Middle frontal gyrus (tissue), 1 donor: Measurements from ENCODE around the gene OLA1.

Experiments used
- DNase-seq: peaks from one replicate; pipeline ENCODE4 v3.0.0-alpha.2; 2015; ENCODE audit warnings: low spot score; ENCODE audit errors: extremely low spot score

The OLA1 gene

DNA sequence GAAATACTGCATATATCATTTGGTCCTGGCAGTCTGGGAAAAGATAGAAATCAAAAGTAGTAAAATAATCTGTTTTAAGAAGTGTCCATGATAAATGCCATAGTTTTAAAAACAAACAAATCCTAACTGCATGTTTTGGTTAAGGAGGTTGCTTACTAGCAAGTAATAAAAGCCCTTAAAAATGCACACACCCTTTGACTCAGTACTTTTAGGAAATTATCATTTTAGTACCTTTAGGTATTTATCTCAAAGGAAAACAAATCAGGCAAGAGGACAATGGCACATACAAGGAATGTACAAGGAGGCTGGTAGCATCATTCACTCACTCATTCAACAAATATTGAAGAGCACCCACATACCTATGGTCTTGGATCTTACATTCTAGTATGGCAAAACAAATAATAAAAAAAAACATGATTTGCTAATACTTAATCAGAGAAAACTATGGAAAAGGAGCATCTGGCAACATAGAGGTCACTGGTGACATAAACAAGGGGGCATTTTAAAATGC is 67.6 kb downstream of the OLA1 start:
- no peak for DNase-seq

DNA sequence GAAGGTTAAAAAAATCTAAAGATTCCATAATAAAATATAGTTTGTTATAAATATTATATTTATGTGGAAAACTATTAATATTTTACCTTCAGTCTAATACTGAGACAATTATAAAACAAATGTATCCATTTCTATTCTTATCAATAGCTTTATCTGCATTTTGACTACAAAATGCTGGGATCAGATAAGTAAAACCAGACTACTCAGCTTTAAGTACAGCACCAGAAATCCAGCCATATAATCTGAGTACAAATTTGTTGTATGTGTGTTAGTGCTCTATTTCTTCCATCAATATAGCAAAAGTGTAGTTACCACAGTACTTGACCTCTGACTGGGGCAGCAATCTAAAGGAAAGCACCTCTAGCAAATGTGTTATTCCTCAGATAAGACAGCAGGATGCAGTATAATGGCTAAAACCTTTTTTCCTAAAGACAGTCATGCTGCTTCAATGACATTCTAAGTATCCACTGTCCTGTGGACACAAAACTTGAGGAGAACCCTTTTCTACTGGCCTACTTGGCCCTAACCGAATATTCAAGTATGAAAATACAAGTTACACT is 68.1 kb downstream of the OLA1 start:
- DNase-seq = no peak

DNA sequence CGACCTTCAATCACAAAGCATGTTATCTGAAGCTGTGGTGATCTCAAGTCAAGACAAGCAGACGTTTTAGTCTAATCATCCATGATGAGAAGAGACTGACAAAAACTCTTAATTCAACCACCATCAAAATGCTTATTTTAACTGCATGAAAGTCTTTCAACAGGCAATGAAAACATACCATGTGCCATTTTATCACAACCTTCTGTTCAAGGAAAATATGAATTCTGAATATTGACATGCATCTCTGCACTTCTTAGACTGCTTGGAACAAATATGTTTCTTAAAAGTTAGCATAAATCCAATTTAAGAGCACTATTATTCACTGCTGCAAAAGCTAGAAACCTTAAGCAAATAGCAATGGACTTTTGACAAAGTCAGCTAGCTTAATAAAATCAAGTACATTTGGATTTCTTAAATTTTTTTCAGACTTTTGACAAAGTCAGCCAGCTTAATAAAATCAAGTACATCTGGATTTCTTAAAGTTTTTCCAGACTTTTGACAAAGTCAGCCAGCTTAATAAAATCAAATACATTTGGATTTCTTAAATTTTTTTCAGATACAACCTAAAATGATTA is 70.9 kb downstream of the OLA1 start:
- DNase-seq = no peak

DNA sequence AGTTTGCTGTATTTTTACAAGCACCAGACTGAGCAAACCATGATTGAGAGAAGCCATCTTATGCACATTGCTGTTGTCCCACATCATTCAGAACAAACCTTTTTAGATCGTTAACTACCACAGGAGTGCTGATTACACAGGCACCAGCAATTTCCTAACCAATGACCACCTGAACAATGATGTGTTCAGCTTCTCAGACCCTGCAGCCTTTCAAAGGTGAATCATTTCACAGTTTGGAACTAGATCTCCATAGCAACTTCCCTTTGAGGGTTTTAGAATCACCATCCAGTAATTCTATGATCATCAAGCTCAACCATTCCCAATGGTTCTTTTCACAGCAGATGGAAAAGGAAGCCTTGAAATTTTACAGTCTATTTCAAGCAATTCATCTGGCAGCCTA is 71.4 kb downstream of the OLA1 start:
- no peak for DNase-seq

DNA sequence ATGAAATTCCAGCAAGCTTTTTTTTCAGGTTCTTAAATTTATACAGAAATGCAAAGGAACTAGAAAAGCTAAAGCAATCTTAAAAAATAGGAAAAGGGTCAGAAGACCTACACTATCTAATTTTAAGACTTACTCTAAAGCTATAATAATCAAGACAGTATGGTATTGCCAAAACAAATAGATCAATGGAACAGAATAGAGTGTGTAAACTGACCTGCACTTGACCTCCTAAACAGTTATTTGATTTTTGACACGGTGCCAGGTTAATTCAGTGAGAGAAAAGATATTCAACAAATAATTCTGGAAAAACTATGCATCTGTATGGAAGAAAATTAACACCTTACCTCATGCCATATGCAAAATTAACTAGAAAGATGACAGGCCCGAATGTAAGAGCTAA is 73.6 kb downstream of the OLA1 start:
- DNase-seq = no peak

DNA sequence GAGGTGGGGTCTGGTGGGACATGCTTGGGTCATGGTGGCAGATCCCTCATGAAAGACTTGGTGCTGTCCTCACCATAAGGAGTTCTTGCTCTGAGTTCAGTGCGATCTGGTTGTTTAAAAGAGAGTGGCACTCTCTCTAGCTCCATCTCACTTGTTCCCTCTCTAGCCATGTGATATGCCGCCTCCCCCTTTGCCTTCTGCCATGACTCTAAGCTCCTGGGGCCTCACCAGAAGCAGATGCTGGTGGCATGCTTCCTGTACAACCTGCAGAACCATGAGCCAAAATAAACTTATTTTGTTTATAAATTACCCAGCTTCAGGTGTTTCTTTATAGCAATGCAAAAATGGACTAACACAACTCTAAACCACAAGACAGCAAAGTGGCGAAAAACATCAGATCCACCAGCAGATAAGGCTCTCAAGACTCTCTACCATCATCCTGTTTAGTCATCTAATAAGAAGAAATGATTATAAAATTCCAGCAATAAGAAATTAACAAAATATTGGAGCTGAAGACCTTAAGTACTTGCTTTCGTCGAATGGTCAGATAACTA is 75.5 kb downstream of the OLA1 start:
- no peak for DNase-seq

DNA sequence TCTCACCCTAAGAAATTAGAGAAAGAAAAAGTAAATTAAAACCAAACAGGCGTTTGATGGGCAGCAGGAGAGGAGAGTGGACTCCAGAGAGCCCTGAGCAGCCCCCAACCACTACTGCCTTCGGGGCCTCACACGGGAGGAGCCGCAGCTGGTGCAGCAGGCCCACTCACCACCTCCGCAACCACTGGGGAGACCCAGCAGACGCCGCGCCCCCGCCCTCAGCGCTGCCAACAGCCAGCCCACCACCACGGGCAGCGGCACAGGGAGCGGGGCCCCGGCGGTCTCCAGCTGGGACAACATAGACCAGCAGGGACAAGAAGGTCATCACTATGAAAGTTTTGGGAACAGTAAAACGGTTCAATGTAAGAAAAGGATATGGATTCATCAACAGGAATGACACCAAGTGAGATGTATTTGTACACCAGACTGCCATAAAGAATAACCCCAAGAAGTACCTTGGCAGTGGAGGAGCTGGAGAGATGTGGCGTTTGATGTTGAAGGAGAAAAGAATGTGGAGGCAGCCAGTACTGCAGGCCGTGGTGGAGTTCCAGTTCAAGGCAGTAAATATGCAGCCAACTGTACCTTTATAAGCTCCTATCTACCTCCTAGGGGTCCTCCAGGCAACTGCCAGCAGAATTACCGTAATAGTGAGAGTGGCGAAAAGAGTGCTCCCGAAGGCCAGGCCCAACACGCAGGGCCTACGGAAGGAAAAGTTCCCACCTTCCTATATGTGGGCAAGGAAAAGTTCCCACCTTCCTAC is 76.5 kb downstream of the OLA1 start:
- no peak for DNase-seq

DNA sequence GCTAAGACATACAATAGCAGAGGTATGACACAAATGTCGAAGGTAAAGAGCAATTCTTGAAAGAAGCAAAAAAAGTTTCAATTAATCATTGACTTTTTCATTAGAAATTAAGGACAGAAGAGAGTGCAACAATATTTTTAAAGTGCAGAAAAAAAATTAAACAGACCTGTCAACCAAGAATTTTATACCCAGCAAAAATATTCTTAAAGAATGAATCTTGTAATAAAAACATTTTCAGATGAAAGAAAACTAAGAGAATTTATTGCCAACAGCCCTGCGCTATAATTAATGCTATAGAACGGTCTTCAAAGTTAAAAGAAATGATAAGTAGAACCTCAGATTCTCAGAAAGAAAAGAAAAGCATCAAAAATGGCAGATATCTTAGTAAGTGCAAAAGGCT is 79.0 kb downstream of the OLA1 start:
- no peak for DNase-seq

DNA sequence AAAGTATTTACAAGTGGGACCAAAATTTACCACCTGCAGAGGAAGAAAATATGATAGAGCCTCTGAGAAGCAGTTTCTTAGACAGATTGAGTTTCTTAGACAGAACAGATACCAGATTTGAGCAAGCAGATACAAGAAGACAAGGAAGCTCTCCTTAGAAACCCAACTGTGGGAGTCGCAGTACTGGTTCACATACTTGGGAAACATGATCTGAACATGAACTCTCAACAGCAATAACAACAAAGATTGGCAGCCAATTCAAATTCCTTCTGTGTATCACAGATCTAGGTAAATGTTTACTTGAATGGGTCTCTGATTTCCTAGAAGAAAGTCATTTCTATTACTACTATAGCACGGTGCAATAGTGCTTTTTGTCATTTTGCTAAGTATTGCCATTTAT is 82.1 kb downstream of the OLA1 start:
- DNase-seq = no peak

DNA sequence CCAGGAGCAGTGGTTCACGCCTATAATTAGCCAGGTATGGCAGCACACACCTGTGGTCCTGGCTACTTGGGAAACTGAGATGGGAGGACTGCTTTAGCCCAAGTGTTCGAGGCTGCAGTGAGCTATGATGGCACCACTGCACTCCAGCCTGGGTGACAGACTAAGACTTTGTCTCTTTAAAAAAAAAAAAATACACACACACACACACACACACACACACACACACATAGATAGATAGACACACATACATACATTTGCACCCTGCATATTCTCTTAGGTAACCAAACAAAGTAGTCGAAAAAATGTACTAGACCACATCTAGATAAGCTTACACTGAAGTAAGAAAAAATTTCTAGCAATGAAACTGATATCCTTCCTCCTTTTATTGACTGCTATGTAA is 86.8 kb downstream of the OLA1 start:
- no peak for DNase-seq

DNA sequence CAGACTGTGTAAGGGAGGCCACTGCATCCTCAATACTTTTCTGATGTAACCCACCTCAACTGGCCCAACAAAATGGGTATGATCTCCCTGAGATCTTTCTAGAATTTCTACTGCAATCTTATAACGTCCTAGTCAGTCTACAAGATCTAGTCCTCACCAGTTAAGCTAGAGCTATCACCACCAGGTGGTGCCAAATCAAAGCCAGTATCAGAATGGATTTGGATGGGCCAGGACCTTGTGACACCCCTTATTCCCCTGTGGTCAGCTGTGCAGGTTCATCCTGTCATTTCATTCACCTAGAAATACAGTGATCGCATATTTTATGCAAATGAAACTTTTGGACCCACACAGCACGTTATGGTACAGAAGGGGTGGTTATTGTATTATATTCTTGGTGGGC is 90.3 kb downstream of the OLA1 start:
- no peak for DNase-seq

DNA sequence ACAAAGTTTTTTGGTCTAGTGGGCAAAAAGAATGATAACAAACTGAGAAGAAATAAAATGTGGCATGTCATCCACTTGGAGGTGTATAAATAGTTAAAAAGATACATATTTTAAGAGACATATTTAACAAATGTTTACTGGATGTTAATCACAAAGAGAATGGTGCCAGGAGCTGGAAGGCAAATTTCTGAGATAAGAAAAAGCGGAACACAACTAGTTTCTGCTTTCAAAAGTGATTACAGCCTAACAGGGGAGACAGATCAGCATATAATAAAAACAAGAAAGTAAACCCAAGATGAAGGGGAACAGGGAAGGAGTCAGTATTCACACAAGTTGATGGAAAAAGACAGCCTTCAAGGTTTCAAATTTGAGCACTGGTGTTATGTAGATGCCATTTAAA is 91.3 kb downstream of the OLA1 start:
- no peak for DNase-seq

DNA sequence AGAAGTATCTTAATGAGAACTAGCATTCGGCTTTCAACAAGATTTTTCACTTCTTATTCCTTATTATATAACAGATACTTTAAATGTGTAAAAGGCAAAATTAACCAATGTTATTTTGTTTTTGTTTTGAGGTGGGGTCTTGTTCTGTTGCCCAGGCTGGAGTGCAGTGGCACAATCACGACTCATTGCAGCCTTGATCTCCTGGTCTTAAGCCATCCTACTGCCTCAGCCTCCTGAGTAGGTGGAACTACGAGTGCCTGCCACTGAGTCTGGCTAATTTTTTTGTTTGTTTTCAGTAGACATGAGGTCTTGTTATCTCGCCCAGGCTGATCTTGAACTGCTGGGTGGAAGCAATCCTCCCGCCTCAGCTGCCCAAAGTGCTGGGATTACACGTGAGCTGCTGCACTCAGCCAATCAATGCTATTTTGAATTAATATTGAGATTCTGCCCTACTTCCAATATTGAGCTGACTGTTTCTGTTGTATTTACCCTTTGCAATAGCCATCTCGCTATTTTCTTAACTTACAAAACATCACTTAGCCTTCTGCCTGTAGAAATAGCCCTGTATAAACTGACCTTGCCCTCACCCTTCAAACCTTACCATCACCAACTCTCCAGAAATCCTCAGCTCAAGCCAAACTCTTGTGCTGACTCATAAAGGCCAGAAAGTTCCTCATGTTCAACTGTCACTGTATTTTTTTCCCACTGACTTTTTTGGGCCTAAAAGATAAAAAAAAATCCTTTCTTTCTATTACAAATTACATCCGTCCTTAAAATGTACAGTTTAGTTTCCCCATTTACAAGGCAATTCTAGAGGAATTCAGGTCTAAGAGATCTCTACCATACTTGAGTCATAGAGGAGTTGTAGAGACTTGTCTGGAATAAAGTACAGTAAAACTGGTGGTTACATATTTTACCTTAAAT is 94.3 kb downstream of the OLA1 start:
- no peak for DNase-seq

DNA sequence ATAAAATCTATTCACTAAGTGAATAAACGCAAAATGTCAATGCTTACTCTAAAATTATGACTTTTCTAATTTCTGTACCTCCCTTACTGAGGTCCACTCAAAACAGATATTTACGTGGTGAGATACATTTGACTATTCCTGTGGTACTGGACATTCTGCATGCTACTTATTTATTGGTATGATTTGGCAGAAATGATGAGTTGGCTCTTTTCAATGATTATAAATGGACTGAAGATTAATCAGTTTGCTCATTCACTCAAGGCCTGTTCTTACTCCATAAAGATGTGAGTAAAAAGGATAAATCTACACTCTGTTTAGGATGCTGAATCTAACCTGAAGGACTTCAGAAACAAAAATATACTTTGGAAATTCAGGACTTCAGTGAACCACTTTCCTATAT is 98.8 kb downstream of the OLA1 start:
- no peak for DNase-seq

DNA sequence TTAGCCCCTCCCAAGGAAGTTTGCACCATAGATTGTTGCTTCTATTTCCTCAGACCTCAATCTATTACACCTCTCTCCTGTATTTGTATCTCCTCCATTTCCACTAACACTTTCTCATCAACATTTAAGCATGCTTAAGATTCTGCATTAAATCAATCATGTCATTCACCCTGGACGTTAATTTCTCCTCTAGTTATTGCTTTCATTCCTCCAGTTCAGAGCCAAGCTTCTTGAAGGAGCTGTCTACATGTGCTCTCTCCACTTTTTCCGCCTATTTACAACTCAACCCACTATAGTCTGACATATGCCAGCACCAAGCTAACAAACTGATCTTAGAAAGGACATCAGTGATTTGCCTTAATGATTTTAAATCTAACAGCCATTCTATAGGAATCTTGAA is 99.5 kb downstream of the OLA1 start:
- no peak for DNase-seq

DNA sequence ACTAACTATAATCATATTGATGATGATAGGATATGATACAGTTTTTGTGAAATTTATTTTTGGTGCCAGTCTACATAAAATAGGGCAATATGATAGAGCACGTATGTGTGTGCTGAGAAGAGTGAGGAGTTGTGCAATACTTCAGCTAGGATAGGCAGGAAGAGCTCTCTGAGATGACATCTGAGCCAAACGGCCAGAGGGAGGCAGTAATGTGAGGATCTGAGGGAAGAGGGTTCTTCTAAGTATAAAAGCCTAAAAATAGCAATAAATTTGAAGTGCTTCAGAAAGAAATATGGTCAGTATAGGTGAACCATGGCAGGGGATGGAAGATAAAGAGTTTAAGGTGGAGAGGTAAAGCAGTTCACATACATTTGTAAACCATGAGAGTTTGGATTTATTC is 102.5 kb downstream of the OLA1 start:
- no peak for DNase-seq

DNA sequence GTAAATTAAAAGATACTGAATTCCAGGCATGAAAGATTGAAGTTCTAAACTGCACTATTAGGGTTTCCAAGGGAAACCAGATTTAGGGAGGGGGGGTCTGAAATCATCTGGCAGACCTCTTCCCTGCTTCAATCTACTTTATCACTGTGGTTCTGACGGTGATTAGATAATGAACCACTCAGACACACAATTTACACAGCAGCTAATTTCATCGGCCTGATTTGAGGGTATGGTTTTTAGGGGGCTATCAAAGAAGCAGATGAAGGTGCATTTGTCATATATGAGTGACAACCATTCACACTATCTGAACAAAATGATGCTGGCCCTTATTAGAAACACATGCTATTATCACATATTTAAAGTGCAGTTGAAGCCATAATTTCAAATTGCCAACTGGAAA is 106.0 kb downstream of the OLA1 start:
- DNase-seq = no peak

DNA sequence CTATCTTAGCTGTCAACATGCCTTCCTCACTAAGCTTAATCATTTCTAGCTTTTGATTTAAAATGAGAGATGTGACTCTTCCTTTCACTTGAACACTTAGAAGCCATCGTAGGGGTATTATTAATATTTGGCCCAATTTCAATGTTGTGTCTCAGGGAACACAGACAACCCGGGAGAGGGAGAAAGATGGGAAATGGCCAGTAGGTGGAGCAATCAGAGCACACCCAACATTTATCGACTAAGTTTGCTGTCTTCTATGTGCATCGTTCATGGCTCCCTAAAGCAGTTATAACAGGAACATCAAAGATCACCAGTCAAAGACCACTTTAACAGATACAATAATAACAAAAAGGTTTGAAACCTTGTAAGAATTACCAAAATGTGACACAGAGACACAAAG is 110.2 kb downstream of the OLA1 start:
- no peak for DNase-seq

DNA sequence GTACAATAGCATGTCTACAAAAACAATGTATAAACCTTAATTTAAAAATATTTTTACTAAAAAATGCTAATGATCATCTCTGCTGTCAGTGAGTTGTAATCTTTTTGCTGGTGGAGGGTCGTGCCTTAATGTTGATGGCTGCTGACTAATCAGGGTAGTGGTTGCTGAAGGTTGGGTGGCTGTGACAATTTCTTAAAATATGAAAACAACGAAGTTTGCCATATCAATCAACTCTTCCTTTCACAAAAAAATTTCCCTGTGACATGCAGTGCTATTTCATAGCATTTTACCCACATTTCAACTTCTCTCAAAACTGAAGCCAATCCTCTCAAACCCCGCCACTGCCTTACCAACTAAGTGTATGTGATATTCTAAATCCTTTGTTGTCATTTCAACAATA is 112.4 kb downstream of the OLA1 start:
- no peak for DNase-seq

DNA sequence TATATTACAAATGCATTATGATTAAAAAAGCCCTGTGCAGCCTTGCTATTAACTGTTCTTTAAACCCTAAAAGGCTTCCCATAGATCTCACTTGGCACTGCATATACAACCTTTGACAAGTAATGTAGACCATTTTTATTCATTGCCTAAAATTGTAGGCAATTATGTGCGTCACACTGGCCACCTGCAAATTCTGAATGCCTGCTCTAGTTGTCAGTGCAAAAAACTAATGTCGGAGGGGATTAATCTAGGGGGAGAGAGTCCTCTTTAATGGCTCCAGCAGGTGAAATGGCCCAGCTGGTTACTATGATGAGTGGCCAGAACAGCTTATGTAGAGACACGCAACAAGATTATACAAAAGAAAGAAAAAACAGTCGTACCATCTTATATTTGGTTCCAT is 123.2 kb downstream of the OLA1 start:
- no peak for DNase-seq

DNA sequence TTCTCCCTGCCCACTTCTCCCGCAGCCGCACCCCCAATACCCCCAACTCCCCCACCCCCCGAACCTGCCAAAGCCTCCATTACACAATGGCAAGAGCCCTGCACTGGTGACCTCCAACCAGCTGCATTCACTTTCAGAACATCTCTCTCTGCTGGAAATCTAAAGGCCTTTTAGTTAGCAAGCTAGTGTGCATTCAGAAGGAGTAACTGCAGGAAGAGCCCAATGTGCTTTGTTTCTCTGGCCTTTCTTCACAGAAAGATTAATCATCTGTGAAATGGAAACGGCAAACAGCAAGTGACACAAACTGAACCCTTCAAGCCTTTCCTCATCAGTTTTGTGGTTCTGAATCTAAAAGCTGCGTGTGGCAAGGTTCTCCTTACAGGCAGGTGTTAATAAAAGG is 124.2 kb downstream of the OLA1 start:
- no peak for DNase-seq

DNA sequence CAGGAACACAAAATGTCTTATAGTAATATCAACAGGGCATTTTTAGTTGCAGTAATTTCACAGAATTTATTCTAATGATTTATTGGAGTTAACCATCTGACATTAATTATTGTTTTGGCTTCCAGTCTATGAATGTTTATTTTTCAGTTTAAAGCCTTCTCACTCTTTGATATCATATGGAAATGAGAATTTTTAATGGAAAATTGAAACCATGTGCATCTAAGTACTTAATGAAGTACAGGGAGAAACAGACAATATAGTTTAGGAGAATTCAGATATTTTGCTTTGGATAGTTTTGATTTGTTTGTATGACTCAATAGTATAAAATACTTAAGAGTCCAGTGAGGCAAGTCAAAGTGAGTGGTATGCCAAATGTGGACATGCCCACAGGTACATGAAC is 126.1 kb downstream of the OLA1 start:
- DNase-seq = no peak
